Measurements from ENCODE around the gene ISCU.
"Not testable (repeated sequence)": the region's sequence is repeated elsewhere in the genome, so short reads cannot be mapped to it uniquely, and the experiment has no call there.

ISCU gene

GRCh38 chr12:108572166-108572790 is 9.9 kb downstream of the ISCU start:
- no peak for DNase-seq

- DNase-seq = no peak
Measured at GRCh38 chr12:108573317-108573716, 10.9 kb downstream of the ISCU start.

DNA sequence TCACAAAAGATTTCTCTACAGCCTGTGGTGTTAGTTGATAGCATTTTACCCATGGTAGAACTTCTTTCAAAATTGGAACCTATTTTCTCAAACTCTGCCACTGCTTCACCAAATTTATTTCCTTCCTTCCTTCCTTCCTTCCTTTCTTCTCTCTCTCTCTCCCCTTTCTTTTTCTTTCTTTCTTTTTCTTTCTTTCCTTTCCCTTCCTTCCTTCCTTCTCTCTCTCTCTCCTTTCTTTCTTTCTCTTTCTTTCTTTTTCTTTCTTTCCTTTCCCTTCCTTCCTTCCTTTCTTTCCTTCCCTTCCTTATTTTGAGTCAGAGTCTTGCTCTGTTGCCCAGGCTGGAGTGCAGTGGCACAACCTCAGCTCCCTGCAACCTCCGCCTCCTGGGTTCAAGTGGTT is 11.9 kb downstream of the ISCU start:
- not testable (repeated sequence) for DNase-seq

DNA sequence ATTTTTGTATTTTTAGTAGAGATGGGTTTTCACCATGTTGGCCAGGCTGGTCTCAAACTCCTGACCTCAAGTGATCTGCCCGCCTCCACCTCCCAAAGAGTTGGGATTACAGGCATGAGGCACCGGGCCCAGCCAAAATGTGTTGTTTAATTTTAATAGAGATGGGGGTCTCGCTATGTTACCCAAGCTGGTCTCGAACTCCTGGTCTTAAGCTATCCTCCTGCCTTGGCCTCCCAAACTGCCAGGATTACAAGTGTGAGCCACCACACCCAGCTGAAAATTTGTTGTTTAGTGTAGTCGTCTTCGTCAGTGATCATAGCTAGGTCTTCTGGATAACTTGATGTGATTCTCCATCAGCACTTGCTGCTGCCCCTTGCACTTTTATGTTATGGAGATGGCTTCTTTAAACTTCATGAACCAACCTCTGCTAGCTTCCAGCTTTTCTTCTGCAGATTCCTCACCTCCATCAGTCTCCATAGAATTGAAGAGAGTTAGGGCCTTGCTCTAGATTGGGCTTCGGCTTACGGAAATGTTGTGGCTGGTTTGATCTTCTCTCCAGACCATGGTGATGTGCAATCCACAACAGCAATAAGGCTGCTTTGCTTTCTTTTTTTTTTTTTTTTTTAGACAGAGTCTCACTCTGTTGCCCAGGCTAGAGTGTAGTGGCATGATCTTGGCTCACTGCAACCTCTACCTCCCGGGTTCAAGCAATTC is 13.0 kb downstream of the ISCU start:
- DNase-seq = no peak

DNA sequence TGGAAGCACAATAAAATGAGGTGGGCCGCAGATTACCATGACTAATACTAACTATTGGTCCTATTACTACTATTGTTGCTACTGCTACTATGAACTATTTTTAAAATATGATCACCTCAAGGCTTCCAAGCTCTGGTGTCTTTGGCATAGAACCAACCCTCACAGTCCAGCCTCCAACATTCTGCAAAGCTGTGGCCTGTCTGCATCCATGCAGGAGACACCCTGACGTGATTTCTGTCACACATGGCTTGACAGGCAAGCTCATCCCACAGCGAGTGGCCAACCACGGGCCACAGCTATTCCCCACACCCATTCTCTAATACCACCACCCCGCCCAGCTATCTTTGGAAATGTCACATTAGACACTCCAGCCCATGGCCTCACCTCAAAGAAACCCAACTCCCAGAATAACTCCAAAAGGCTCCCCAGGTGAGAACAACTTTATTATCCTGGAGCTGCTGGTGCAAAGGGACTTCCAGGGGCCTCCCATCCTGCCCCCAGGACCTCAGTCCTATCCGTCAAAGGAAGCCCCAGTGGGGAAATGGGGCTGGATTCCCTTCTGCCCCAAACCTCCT is 14.4 kb downstream of the ISCU start:
- no peak for DNase-seq

GRCh38 chr12:108577458-108577857 is 15.1 kb downstream of the ISCU start:
- no peak for DNase-seq

GRCh38 chr12:108578264-108578663 is 15.9 kb downstream of the ISCU start:
- no peak for DNase-seq

GRCh38 chr12:108578813-108579212 is 16.4 kb downstream of the ISCU start:
- DNase-seq = no peak

GRCh38 chr12:108580531-108580930 is 18.1 kb downstream of the ISCU start:
- no peak for DNase-seq

DNA sequence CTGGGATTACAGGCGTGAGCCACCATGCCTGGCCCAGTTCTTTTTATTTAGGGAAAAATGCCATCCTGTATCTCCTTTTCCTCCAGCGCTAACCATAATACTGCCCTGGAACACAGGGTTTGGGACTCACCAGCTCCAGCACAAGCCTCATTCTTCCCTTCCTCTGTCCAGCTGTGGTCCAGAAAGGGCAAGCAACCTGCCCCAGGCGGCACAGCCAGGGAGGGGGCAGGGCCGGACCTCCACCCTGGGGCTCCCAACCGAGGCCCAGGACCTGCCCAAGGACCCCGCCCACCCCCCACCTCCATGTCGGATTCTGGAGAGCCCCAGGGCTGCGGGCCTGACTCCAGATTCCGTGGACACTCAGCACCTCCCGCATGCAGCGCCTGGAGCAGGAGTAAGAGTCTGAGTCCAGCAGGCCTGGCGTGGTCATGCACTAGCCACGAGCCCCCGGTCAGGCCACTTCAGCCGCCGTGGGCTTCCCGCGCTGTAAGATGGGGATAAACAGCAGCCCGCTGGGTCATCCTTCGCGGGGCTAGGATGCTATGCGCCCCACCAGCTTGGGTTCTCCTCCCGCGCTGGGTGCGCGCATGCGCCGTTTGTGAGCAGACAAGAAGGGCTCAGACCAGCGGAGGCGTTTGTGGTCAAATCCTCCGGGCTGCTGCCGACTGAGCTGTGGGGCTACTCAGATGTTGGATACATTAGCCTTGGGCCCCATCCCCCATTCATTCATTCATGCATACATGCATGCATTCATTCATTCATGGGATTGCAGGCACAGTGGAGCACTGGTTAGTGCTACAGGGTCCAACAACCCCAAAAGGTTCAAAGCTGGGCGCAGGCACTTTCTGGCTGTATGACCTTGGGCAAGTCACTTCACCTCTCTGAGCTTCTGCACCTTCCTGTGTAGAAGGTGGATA is 19.2 kb downstream of the ISCU start:
- no peak for DNase-seq

DNA sequence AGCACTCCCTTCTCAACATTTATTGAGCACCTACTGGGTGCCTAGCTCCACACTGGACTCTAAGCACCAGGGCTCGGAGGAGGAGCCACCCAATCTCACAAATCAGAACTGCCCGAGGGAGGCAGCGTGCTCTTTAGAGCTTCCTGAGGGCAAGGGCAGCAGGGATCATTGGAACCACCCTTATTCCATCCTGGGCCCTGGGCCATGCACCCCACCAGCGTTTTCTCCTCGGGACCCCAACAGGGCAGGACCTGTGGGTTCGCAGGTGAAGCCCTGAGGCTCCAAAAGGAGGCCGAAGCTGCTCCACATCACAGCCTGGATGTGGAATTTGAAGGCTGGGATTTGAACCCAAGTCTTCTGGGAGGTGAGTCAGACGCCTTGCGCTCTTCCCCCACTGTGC is 20.1 kb downstream of the ISCU start:
- no peak for DNase-seq

- DNase-seq = no peak
Measured at GRCh38 chr12:108582978-108583770, 20.8 kb downstream of the ISCU start.

GRCh38 chr12:108583991-108584390 is 21.6 kb downstream of the ISCU start:
- DNase-seq = no peak

DNA sequence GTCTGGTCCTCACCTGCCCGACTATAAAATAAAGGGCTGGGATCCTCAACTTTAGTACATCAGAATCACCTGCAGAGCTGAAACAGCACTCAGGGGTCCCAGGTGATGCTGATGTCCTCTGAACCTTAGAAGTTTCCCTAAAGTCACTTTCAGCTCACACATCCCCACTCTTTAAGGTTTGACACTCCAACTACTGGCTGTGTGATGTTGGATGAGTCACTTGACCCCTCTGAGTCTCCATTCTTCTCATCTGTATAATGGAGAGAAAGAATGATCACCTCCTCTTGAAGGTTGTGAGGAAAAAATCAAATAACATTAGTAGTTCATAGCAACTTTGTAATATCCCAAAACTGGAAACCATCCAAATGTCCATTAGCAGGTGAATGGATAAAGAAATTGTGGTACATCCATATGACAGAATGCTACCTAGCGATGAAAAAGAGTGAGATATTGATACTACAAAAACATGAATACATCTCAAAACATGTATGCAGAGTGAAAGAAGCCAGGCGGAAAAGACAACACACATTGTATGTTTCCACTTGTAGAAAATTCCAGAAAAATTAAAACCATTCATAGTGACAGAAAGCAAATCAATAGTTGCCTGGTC is 22.2 kb downstream of the ISCU start:
- no peak for DNase-seq

- DNase-seq = no peak
Measured at GRCh38 chr12:108585864-108586263, 23.5 kb downstream of the ISCU start.

GRCh38 chr12:108586306-108586705 is 23.9 kb downstream of the ISCU start:
- no peak for DNase-seq

GRCh38 chr12:108587826-108588225 is 25.4 kb downstream of the ISCU start:
- no peak for DNase-seq

DNA sequence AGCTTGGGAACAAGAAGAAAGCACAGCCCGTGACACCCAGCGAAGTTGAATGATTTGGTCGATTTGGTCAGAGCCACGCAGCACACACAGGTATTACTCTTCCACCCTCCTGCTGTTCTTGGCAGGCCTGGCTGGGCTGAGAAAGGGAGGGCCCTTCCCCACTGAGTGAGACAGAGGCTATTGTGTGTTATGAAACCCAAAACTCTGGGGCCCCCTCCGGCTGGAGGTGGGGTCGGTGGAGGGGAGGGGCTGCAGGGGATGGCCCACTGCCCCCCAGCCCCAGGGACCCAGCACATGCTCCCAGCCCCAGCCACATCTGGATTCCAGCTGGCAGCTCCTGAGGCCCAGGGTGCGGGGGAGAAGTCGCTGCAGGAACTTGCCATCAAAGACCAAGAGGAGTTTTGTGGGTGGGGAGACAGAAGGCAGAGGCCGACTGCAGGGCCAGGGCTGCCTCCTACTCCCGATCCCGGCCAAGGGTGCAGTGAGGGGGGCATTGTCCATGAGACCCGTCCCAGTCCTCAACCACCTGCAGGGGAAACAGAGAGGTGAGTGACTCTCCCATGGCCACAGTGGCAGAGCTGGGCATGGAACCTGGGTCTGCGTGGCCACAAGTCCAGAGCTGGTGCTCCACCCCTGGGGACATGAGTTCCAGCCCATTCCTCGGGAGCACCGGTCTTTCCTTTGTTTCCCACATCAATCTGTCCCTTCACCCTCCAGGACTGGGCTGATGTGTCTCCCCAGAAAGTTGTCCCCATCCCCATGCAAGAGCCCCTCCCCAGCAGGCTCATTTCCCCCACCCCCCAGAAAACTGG is 26.8 kb downstream of the ISCU start:
- no peak for DNase-seq

- DNase-seq = no peak
Measured at GRCh38 chr12:108589840-108590229, 27.4 kb downstream of the ISCU start.

DNA sequence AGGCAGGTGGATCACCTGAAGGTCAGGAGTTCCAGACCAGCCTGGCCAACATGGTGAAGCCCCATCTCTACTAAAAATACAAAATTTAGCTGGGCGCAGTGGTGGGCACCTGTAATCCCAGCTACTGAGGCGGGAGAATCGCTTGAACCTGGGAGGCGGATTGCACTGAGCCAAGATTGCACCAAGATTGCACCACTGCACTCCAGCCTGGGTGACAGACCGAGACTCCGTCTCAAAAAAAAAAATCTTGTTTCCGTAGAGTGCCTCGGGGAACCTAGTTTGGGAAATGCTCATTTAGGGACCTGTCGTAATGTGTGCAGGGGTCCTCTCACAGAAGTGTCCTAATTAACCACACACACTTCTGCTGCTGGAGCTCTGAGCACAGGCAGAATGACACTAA is 28.1 kb downstream of the ISCU start:
- not testable (repeated sequence) for DNase-seq

Measured in NCI-H1092 (cell line).